HepG2 (cell line): ENCODE measurements around the gene DRAP1. TPM values are rescaled to one million over a fixed set of nuclear protein-coding genes. Genes with fewer than 3 reads are reported as not detected.
A peak's percentile ranks its signal among the peaks of the same experiment; 100 is the strongest.

ENCODE experiments used
- BCL3 ChIP-seq: sonication (generic); formaldehyde crosslinking; IDR thresholded peaks from 2 replicates; pipeline ENCODE4 v1.5.1; 2020; ENCODE audit warnings: mild to moderate bottlenecking, missing genetic modification reagents, moderate library complexity
- HMG20A ChIP-seq: IDR thresholded peaks from 2 replicates; pipeline ENCODE4 v1.6.1; 2016; ENCODE audit warnings: borderline replicate concordance
- HNF1B ChIP-seq: sonication (generic); formaldehyde crosslinking; IDR thresholded peaks from 2 replicates; pipeline ENCODE4 v1.5.1; 2020; ENCODE audit warnings: mild to moderate bottlenecking, moderate library complexity, missing genetic modification reagents
- MAF1 ChIP-seq: sonication (generic); formaldehyde crosslinking; IDR thresholded peaks from 2 replicates; pipeline ENCODE4 v1.5.0; 2020; ENCODE audit warnings: missing genetic modification reagents, borderline replicate concordance
- NR0B2 ChIP-seq: sonication (generic); formaldehyde crosslinking; IDR thresholded peaks from 2 replicates; pipeline ENCODE4 v1.4.0; 2020; ENCODE audit warnings: mild to moderate bottlenecking, missing genetic modification reagents
- PRMT3 ChIP-seq: sonication (generic); formaldehyde crosslinking; IDR thresholded peaks from 2 replicates; pipeline ENCODE4 v1.8.1; 2022; ENCODE audit warnings: low read depth, mild to moderate bottlenecking, moderate library complexity, missing genetic modification reagents, borderline replicate concordance
- RAD21 ChIP-seq: fragments of 450-650 bp; formaldehyde crosslinking; IDR thresholded peaks from 2 replicates; pipeline ENCODE4 v1.5.0; 2020; ENCODE audit warnings: mild to moderate bottlenecking
- RNF219 ChIP-seq: sonication (generic); formaldehyde crosslinking; IDR thresholded peaks from 2 replicates; pipeline ENCODE4 v1.5.0; 2020; ENCODE audit warnings: mild to moderate bottlenecking, missing genetic modification reagents
- SAP130 ChIP-seq: IDR thresholded peaks from 2 replicates; pipeline ENCODE4 v1.6.1; 2016; ENCODE audit warnings: low read depth
- TBX3 ChIP-seq: fragments of 450-650 bp; IDR thresholded peaks from 2 replicates; pipeline ENCODE4 v1.6.1; 2017; ENCODE audit warnings: antibody characterized with exemption, mild to moderate bottlenecking, inconsistent platforms, borderline replicate concordance
- THAP11 ChIP-seq: IDR thresholded peaks from 2 replicates; pipeline ENCODE4 v1.6.1; 2016; ENCODE audit warnings: missing biosample characterization, missing genetic modification reagents
- THAP8 ChIP-seq: sonication (generic); formaldehyde crosslinking; IDR thresholded peaks from 2 replicates; pipeline ENCODE4 v1.5.1; 2020; ENCODE audit warnings: missing genetic modification reagents, mild to moderate bottlenecking, borderline replicate concordance
- TOPORS ChIP-seq: sonication (generic); formaldehyde crosslinking; IDR thresholded peaks from 2 replicates; pipeline ENCODE4 v1.8.0; 2023; ENCODE audit warnings: mild to moderate bottlenecking, missing genetic modification reagents
- ZBED4 ChIP-seq: sonication (generic); formaldehyde crosslinking; IDR thresholded peaks from 2 replicates; pipeline ENCODE4 v1.4.0; 2020; ENCODE audit warnings: missing genetic modification reagents, borderline replicate concordance
- ZBTB34 ChIP-seq: sonication (generic); formaldehyde crosslinking; IDR thresholded peaks from 2 replicates; pipeline ENCODE4 v1.8.0; 2022; ENCODE audit warnings: mild to moderate bottlenecking, missing genetic modification reagents
- ZNF354B ChIP-seq: sonication (generic); formaldehyde crosslinking; IDR thresholded peaks from 2 replicates; pipeline ENCODE4 v1.8.0; 2022; ENCODE audit warnings: mild to moderate bottlenecking, missing genetic modification reagents
- polyA plus RNA-seq, 8 experiments: library from polyadenylated mRNA; depleted of rRNA in 3 of 8; stranded (reverse) in 7 of 8; unstranded in 1 of 8; fragments of >200 nt; fragmentation: Illumina TruSeq in 4 of 8; extraction: Trizol in 4 of 8; gene quantifications; 2 replicates each; pipeline versions ENCODE4 v1.2.1 to v1.2.3, GENCODE V29; 2011 to 2016; ENCODE audit warnings: low read depth in 4 of 8, missing spikeins in 1 of 8, mixed read lengths in 1 of 8; ENCODE audit not compliant: insufficient read depth in 1 of 8
- total RNA-seq, 5 experiments: library from RNA; depleted of rRNA; stranded (reverse); fragments of >200 nt; fragmentation: Illumina TruSeq; extraction: Trizol; gene quantifications; 2 replicates each; pipeline ENCODE4 v1.2.3, GENCODE V29; 2016; ENCODE audit warnings: low read depth in 1 of 5

Gene DRAP1
- total and polyA plus RNA-seq, 2 of the 13 experiments (the other 11 are each of a cell fraction or from before 2014, with no cell fraction given), result 46.8 to 52.3 TPM

GRCh38 chr11:65884716-65885092 is 34.5 kb upstream of the DRAP1 start (continued):
- TF ChIP-seq THAP8 (no peak), NR0B2 (CRISPR knock-in tag) (no peak), SAP130 (CRISPR knock-in tag) (peak; percentile 66), ZBED4 (CRISPR knock-in tag) (no peak), ZNF354B (CRISPR knock-in tag) (no peak), ZBTB34 (CRISPR knock-in tag) (no peak), TBX3 (no peak), MAF1 (CRISPR knock-in tag) (0 out of 2 replicates have a peak, but pooled peaks have one; percentile 35), HNF1B (CRISPR knock-in tag) (peak; percentile 66; the same call in 1 of the 2 replicates), BCL3 (CRISPR knock-in tag) (no peak), TOPORS (CRISPR knock-in tag) (no peak), HMG20A (CRISPR knock-in tag) (no peak), RAD21 (peak; percentile 95), RNF219 (CRISPR knock-in tag) (no peak), PRMT3 (no peak), THAP11 (CRISPR knock-in tag) (peak; percentile 66)
